OCI-LY7 (cell line): Measurements from ENCODE around the gene FCRL3.

Source experiments
- EZH2phosphoT487 ChIP-seq: fragments of 200-600 bp; sonication (generic); IDR thresholded peaks from 2 replicates; pipeline ENCODE4 v1.6.1; 2018; ENCODE audit warnings: low read depth, borderline replicate concordance, mild to moderate bottlenecking, mixed run types, antibody characterized with exemption, low read length, moderate library complexity, mixed read lengths
- TF ChIP-seq, protein P1 (sequence below): fragments of 200-600 bp; sonication (generic); conservative IDR thresholded peaks from 2 replicates; pipeline ENCODE4 v1.5.1; 2014; ENCODE audit warnings: mild to moderate bottlenecking, antibody characterized with exemption, low read length, moderate library complexity, mixed read lengths

- TF ChIP-seq, protein P1, sequence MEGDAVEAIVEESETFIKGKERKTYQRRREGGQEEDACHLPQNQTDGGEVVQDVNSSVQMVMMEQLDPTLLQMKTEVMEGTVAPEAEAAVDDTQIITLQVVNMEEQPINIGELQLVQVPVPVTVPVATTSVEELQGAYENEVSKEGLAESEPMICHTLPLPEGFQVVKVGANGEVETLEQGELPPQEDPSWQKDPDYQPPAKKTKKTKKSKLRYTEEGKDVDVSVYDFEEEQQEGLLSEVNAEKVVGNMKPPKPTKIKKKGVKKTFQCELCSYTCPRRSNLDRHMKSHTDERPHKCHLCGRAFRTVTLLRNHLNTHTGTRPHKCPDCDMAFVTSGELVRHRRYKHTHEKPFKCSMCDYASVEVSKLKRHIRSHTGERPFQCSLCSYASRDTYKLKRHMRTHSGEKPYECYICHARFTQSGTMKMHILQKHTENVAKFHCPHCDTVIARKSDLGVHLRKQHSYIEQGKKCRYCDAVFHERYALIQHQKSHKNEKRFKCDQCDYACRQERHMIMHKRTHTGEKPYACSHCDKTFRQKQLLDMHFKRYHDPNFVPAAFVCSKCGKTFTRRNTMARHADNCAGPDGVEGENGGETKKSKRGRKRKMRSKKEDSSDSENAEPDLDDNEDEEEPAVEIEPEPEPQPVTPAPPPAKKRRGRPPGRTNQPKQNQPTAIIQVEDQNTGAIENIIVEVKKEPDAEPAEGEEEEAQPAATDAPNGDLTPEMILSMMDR, result no peak
- no peak for TF ChIP-seq EZH2phosphoT487
Measured at GRCh38 chr1:157696966-157697628, 3.5 kb downstream of the FCRL3 start.
